Immature natural killer cell (primary cell): ENCODE measurements around the gene NUBPL. TPM values are rescaled to one million over a fixed set of nuclear protein-coding genes. Genes with fewer than 3 reads are reported as not detected.
"Not testable (repeated sequence)": the region's sequence is repeated elsewhere in the genome, so short reads cannot be mapped to it uniquely, and the experiment has no call there.

Experiments
- DNase-seq, 3 donors: peaks; one replicate each; pipeline ENCODE4 v3.0.0; 2022; ENCODE audit warnings: mixed read lengths in 1 of 3
- H3K27ac Mint-ChIP-seq, 6 donors: one replicate each; pipeline ENCODE4 v1.8.0; 2020; ENCODE audit warnings: mixed read lengths in 6 of 6, mild to moderate bottlenecking in 5 of 6, inconsistent platforms in 4 of 6, moderate library complexity in 3 of 6
- H3K27me3 Mint-ChIP-seq, 3 donors: one replicate each; pipeline ENCODE4 v1.8.0; 2020 to 2021; ENCODE audit warnings: low read depth in 3 of 3, mild to moderate bottlenecking in 3 of 3, mixed read lengths in 3 of 3, moderate library complexity in 3 of 3, inconsistent platforms in 1 of 3
- H3K36me3 Mint-ChIP-seq, 3 donors: one replicate each; pipeline ENCODE4 v1.8.0; 2020; ENCODE audit warnings: mixed read lengths in 3 of 3, inconsistent platforms in 2 of 3, mild to moderate bottlenecking in 2 of 3
- H3K4me1 Mint-ChIP-seq, 2 donors: one replicate each; pipeline ENCODE4 v1.8.0; 2020; ENCODE audit warnings: inconsistent platforms in 2 of 2, mild to moderate bottlenecking in 2 of 2, mixed read lengths in 2 of 2, moderate library complexity in 1 of 2
- H3K4me3 Mint-ChIP-seq, 5 donors: one replicate each; pipeline ENCODE4 v1.8.0; 2020; ENCODE audit warnings: mild to moderate bottlenecking in 5 of 5, mixed read lengths in 5 of 5, inconsistent platforms in 3 of 5, moderate library complexity in 3 of 5
- H3K9me3 Mint-ChIP-seq, 6 donors: one replicate each; pipeline ENCODE4 v1.8.0; 2020; ENCODE audit warnings: mild to moderate bottlenecking in 6 of 6, mixed read lengths in 6 of 6, inconsistent platforms in 4 of 6, moderate library complexity in 3 of 6
- polyA plus RNA-seq, 3 donors: library from polyadenylated mRNA; unstranded; fragments of 300-500 nt; fragmentation: Illumina TruSeq; gene quantifications; one replicate each; pipeline ENCODE4 v1.2.3, GENCODE V29; 2021

NUBPL gene
- polyA plus RNA-seq, 3 donors from 2014 or later = 5.7 to 7.1 (median 5.9) TPM

DNA sequence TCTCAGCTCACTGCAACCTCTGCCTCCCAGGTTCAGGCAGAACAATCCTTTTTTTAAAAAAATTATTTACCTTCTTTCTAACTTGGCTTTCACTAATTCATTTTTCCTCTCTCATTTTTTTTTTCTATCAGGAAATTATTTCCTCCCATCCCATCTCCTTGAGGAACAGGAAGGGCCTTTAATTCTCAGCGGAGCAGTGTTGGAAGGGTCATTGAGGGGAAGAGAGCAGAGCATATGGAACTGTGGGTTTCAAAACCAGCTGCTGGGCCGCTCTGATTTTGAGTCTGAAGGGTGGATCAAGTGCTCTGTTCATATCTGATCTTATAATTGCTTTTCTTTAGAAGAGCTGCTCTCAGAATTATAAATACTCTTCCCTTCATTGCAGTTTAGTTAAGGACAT lies 29.0 kb downstream of the NUBPL start:
- Mint-ChIP-seq H3K27ac (no peak overlapping the region), H3K27me3 (no peaks in the 10 kb centered on the region), H3K4me3 (no peak overlapping the region), H3K36me3 (peaks cover 0 to 6% (median 4%) of the 10 kb centered on the region in 3 donors), H3K9me3 (no peaks in the 10 kb centered on the region), H3K4me1 (no peaks in the 10 kb centered on the region)
- no peak for DNase-seq

DNA sequence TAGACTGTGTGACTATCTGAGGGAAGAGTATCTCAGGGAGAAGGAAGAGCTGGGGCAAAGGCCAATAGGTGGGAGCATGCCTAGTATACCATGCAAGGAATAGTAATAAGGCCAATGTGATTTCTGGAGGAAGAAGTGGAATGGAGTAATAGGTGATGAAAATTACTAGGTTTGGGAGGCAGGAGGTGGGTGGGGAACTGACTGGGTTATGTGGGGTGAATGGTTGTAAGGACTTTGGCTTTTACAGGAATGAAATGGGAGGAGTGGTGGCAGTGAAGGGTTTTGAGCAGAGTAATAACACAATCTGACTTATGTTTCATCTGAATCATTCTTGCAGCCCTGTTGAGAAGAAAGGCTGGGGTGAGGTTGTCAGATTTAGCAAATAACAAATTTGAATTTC lies 30.9 kb downstream of the NUBPL start:
- H3K4me1 Mint-ChIP-seq = no peaks in the 10 kb centered on the region
- no peak for DNase-seq
- no peak overlapping the region for H3K27ac Mint-ChIP-seq
- H3K27me3 Mint-ChIP-seq = no peaks in the 10 kb centered on the region
- H3K4me3 Mint-ChIP-seq = no peak overlapping the region
- no peaks in the 10 kb centered on the region for H3K9me3 Mint-ChIP-seq
- peaks cover 0 to 4% (median 3%) of the 10 kb centered on the region in 3 donors for H3K36me3 Mint-ChIP-seq

DNA sequence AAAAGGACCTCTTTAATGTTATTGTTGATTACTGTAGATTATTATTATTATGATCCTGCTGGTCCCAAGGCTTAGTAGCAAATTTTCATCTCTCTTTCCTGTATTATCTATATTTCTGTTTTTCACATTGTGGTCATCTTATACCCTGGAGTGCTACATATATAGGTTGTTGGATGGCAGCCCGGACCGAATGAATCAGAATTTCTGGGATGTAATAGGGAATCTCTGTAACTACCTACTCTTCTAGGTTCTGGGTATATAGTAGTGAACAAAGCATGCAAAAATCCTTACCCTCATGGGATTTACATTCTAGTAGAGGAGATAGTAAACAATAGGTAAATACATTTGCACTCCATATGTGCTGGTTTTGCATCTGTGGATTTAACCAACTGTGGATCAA lies 31.4 kb downstream of the NUBPL start:
- Mint-ChIP-seq H3K27ac (no peak overlapping the region), H3K4me3 (no peak overlapping the region), H3K4me1 (no peaks in the 10 kb centered on the region)

DNA sequence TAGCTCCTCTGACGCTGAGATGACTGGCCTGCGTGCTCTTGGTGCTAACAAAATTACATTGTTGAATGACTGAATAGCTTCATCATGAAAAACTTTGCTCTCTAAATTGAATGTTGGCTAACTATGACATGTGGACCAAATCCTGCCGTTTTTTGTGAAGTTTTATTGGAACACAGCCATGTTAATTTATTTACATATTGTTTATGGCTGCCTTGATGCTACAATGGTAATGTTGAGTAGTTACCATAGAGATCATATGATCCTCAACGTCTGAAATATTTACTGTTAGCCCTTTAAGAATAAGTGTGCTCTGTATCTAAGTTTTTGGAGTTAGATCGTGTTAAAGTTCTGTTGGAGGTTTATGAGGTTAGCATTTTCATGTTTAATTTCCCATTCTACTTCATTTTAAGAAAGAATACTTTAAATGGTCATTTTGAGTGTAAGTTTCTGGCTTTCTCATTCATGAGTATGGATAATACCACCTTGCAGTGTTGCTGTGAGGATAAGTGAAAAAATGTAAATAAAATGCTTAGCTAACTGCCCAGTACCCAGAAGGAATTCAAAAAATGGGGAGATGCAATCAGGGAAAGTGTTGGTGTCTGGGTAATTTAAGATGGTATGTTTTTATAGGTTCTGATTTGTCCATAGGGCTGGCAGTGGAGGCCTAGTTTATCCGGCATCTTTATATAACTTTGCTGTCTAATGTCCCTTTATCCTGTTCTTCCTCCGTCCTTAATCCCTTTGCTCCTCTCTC lies 35.3 kb downstream of the NUBPL start:
- Mint-ChIP-seq H3K27me3 (no peaks in the 10 kb centered on the region), H3K27ac (no peak overlapping the region)

More for the DNA sequence above, 31.4 kb downstream of the NUBPL start:
- Mint-ChIP-seq H3K27me3 (no peaks in the 10 kb centered on the region), H3K9me3 (no peaks in the 10 kb centered on the region), H3K36me3 (peaks cover 0 to 4% (median 3%) of the 10 kb centered on the region in 3 donors)
- no peak for DNase-seq

DNA sequence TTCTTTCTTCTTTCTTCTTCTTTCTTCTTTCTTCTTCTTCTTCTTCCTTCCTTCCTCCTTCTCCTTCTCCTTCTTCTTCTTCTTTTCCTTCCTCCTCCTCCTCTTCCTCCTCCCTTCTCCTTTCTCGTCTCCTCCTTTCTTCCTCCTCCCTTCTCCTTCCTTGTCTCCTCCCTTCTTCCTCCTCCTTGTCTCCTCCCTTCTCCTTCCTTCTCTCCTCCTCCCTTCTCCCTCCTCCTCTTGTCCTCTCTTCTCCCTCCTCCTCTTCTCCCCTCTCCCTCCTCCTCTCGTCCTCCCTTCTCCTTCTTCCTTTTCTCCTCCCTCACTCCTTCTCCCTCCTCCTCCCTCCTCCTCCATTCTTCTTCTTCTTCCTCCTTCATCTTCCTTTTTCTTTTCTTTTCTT lies 44.5 kb downstream of the NUBPL start:
- Mint-ChIP-seq H3K27ac (no peak overlapping the region), H3K36me3 (peaks cover 23 to 25% (median 25%) of the 10 kb centered on the region in 3 donors), H3K27me3 (peaks cover 0 to 3% (median 0%) of the 10 kb centered on the region in 3 donors), H3K4me3 (no peak overlapping the region), H3K9me3 (peaks cover 2 to 15% (median 11%) of the 10 kb centered on the region in 6 donors), H3K4me1 (no peaks in the 10 kb centered on the region)
- no peak for DNase-seq

More for the DNA sequence above, 35.3 kb downstream of the NUBPL start:
- Mint-ChIP-seq H3K4me1 (no peaks in the 10 kb centered on the region), H3K36me3 (peaks cover 12 to 19% (median 15%) of the 10 kb centered on the region in 3 donors), H3K4me3 (no peak overlapping the region), H3K9me3 (peaks cover 0 to 2% (median 0%) of the 10 kb centered on the region in 6 donors)
- no peak for DNase-seq

DNA sequence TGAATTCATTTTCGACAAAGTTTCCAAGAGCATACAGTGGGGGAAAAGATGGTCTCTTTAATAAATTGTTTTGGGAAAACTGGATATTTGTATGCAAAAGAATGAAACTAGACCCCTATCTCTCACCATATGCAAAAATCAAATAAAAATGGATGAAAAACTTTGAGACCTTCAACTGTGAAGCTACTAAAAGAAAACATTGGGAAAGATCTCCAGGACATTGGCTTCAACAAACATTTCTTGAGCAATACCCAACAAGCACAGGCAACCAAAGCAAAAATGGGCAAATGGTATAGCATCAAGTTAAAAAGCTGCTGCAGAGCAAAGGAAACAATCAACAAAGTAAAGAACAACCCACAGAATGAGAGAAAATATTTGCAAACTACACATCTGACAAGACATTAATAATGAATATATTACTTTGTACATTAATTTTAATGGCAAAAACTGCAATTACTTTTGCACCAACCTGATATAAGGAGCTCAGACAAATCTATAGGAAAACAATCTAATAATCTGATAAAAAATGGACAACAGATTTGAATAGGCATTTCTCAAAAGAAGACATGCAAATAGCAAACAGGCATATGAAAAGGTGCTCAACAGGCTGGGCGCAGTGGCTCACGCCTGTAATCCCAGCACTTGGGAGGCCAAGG lies 50.7 kb downstream of the NUBPL start:
- Mint-ChIP-seq H3K9me3 (peaks cover 4 to 35% (median 22%) of the 10 kb centered on the region in 6 donors), H3K4me3 (no peak overlapping the region), H3K4me1 (peaks cover 0 to 2% of the 10 kb centered on the region in 2 donors), H3K27ac (no peak overlapping the region), H3K27me3 (peaks cover 0 to 5% (median 2%) of the 10 kb centered on the region in 3 donors), H3K36me3 (peaks cover 14 to 24% (median 16%) of the 10 kb centered on the region in 3 donors)
- no peak for DNase-seq

DNA sequence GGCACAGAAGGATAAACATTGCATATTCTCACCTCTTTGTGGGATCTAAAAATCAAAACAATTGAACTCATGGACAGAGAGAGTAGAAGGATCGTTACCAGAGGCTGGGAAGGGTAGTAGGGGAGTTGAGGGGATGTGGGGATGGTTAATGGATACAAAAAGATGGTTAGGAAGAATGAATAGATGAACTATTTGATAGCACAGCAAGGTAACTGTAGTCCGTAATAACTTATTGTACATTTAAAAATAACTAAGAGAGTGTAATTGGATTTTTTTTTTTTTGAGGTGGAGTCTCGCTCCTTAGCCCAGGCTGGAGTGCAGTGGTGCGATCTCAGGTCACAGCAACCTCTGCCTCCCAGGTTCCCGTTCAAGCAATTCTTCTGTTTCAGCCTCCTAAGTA lies 52.0 kb downstream of the NUBPL start:
- H3K4me1 Mint-ChIP-seq = peaks cover 0 to 3% of the 10 kb centered on the region in 2 donors
- H3K27ac Mint-ChIP-seq = no peak overlapping the region
- peaks cover 0 to 4% (median 2%) of the 10 kb centered on the region in 3 donors for H3K27me3 Mint-ChIP-seq
- H3K4me3 Mint-ChIP-seq = no peak overlapping the region
- DNase-seq = no peak
- peaks cover 4 to 40% (median 26%) of the 10 kb centered on the region in 6 donors for H3K9me3 Mint-ChIP-seq
- peaks cover 10 to 26% (median 13%) of the 10 kb centered on the region in 3 donors for H3K36me3 Mint-ChIP-seq

DNA sequence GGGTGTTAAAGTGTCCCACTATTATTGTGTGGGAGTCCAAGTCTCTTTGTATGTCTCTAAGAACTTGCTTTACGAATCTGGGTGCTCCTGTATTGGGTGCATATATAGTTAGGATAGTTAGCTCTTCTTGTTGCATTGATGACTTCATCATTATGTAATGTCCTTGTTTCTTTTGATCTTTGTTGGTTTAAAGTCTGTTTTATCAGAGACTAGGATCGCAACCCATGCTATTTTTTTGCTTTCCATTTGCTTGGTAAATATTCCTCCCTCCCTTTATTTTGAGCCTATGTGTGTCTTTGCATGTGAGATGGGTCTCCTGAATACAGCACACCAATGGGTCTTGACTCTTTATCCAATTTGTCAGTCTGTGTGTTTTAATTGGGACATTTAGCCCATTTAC lies 57.7 kb downstream of the NUBPL start:
- H3K36me3 Mint-ChIP-seq = peaks cover 39 to 52% (median 43%) of the 10 kb centered on the region in 3 donors
- H3K4me3 Mint-ChIP-seq, H3K4me1 Mint-ChIP-seq, H3K27me3 Mint-ChIP-seq, H3K27ac Mint-ChIP-seq, DNase-seq: not testable (repeated sequence)
- peaks cover 11 to 62% (median 39%) of the 10 kb centered on the region in 6 donors for H3K9me3 Mint-ChIP-seq

DNA sequence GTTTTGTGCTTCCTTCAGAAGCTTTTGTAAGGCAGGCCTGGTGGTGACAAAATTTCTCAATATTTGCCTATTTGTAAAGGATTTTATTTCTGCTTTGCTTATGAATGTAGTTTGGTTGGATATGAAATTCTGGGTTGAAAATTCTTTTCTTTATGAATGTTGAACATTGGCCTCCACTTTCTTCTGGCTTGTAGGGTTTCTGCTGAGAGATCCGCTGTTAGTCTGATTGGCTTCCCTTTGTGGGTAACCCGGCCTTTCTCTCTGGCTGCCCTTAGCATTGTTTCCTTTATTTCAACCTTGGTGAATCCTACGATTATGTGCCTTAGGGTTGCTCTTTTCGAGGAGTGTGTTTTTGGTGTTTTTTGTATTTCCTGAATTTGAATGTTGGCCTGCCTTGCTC lies 58.2 kb downstream of the NUBPL start:
- Mint-ChIP-seq H3K9me3 (peaks cover 11 to 66% (median 40%) of the 10 kb centered on the region in 6 donors), H3K36me3 (peaks cover 43 to 57% (median 46%) of the 10 kb centered on the region in 3 donors)

DNA sequence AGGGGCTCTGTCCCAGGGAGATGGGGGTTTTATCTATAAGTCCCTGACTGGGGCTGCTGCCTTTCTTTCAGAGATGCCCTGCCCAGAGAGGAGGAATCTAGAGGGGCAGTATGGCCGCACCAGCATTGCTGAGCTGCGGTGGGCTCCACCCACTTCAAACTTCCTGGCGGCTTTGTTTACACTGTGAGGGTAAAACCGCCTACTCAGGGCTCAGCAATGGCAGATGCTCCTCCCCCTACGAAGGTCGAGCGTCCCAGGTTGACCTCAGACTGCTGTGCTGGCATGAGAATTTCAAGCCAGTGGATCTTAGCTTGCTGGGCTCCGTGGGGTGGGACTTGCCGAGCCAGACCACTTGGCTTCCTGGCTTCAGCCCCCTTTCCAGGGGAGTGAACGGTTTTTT lies 59.7 kb downstream of the NUBPL start:
- H3K36me3 Mint-ChIP-seq = peaks cover 47 to 58% (median 48%) of the 10 kb centered on the region in 3 donors
- H3K9me3 Mint-ChIP-seq = peaks cover 11 to 55% (median 37%) of the 10 kb centered on the region in 6 donors
- H3K27me3 Mint-ChIP-seq, H3K4me3 Mint-ChIP-seq, H3K27ac Mint-ChIP-seq, H3K4me1 Mint-ChIP-seq, DNase-seq: not testable (repeated sequence)

More for the DNA sequence above, 58.2 kb downstream of the NUBPL start:
- Mint-ChIP-seq H3K4me1 (peaks cover 0 to 3% of the 10 kb centered on the region in 2 donors), H3K27ac (no peak overlapping the region), H3K27me3 (peaks cover 0 to 4% (median 2%) of the 10 kb centered on the region in 3 donors), H3K4me3 (no peak overlapping the region)
- DNase-seq = no peak

DNA sequence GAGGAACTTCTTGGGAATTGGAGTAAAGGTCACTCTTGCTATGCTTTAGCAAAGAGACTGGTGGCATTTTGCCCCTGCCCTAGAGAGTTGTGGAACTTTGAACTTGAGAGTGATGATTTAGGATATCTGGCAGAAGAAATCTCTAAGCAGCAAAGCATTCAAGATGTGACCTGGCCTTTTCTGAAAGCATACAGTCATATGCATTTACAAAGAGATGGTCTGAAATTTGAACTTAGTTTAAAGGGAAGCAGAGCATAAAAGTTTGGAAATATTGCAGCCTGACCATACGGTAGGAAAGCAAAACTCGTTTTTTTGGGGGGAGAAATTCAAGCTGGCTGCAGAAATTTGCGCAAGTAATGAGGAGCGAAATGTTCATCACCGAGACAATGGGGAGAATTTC lies 60.9 kb downstream of the NUBPL start:
- peaks cover 47 to 49% (median 48%) of the 10 kb centered on the region in 3 donors for H3K36me3 Mint-ChIP-seq
- peaks cover 11 to 50% (median 36%) of the 10 kb centered on the region in 6 donors for H3K9me3 Mint-ChIP-seq
- H3K27ac Mint-ChIP-seq = peak overlapping the region in 1 of 6 donors; percentile 23
- no peak overlapping the region for H3K4me3 Mint-ChIP-seq
- peaks cover 0 to 2% (median 1%) of the 10 kb centered on the region in 3 donors for H3K27me3 Mint-ChIP-seq
- peaks cover 0 to 2% of the 10 kb centered on the region in 2 donors for H3K4me1 Mint-ChIP-seq
- DNase-seq = no peak

DNA sequence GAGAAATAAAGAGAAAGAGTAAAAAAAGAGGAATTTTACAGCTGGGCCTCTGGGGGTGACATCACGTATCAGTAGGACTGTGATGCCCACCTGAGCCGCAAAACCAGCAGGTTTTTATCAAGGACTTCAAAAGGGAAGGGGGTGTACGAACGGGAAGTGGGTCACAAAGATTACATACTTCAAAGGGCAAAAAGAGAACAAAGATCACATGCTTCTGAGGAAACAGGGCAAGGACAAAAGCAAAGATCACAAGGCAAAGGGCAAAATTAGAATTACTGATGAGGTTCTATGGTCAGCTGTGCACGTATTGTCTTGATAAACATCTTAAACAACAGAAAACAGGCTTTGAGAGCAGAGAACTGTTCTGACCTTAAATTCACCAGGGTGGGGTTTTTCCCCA lies 91.7 kb downstream of the NUBPL start:
- H3K27ac Mint-ChIP-seq, DNase-seq, H3K27me3 Mint-ChIP-seq, H3K4me1 Mint-ChIP-seq, H3K4me3 Mint-ChIP-seq: not testable (repeated sequence)
- Mint-ChIP-seq H3K36me3 (peaks cover 33 to 40% (median 34%) of the 10 kb centered on the region in 3 donors), H3K9me3 (peaks cover 33 to 65% (median 52%) of the 10 kb centered on the region in 6 donors)

DNA sequence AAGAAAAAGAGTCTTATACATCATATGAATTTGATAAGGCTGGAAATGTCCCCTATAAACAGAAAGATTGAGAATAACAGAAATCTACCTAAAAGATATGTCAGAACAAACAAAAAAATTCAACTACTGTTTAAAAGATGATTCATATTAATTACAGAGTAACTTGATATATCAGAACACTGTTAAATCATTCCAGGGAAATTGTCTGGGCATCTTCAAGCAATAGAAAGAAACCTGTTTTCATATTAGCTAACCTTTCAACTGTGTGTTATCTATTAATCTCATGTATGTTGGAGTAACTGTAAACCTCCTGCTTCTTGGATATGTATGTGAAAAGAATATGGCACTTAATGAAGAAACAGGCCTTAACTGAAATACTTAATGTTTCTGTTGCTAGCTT lies 96.7 kb downstream of the NUBPL start:
- peaks cover 30 to 46% (median 31%) of the 10 kb centered on the region in 3 donors for H3K36me3 Mint-ChIP-seq
- H3K27ac Mint-ChIP-seq = no peak overlapping the region
- peaks cover 0 to 3% (median 1%) of the 10 kb centered on the region in 3 donors for H3K27me3 Mint-ChIP-seq
- DNase-seq = no peak
- H3K9me3 Mint-ChIP-seq = peaks cover 25 to 47% (median 32%) of the 10 kb centered on the region in 6 donors
- no peak overlapping the region for H3K4me3 Mint-ChIP-seq
- H3K4me1 Mint-ChIP-seq = peaks cover 1 to 4% of the 10 kb centered on the region in 2 donors

DNA sequence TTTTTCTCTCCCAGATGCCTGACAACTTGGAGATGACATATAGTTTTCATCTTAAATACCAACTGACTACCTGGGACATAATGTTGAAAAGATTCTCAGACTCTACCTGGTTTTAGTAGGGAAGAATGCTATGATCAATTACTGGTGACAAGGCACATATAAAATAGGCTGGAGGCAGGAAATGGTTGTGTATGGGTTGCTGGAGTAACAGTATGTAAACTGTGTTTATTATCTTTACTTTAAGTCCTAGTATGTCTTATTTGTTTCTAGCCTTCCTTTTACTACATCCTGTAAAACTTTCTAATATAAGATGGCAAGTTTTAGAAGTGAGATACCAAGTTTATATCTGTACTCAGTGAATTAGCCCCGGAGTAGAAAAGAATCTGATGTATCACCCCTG lies 98.1 kb downstream of the NUBPL start:
- H3K27ac Mint-ChIP-seq = no peak overlapping the region
- peaks cover 22 to 44% (median 29%) of the 10 kb centered on the region in 6 donors for H3K9me3 Mint-ChIP-seq
- H3K36me3 Mint-ChIP-seq = peaks cover 26 to 45% (median 32%) of the 10 kb centered on the region in 3 donors
- no peaks in the 10 kb centered on the region for H3K27me3 Mint-ChIP-seq
- H3K4me3 Mint-ChIP-seq = no peak overlapping the region
- peaks cover 1 to 4% of the 10 kb centered on the region in 2 donors for H3K4me1 Mint-ChIP-seq
- DNase-seq = no peak
